GM10266 (cell line): Measurements from ENCODE around the gene NDC80.

Experiments used
- DNase-seq: peaks from one replicate; pipeline ENCODE4 v3.0.0; 2012; ENCODE audit errors: extremely low spot score
- TF ChIP-seq, protein P1 (sequence below): IDR thresholded peaks from 2 replicates; pipeline ENCODE4 v1.5.1; 2012; ENCODE audit warnings: mild to moderate bottlenecking, low read depth; ENCODE audit not compliant: control insufficient read depth, insufficient read depth; ENCODE audit errors: missing control alignments

NDC80 gene

DNA sequence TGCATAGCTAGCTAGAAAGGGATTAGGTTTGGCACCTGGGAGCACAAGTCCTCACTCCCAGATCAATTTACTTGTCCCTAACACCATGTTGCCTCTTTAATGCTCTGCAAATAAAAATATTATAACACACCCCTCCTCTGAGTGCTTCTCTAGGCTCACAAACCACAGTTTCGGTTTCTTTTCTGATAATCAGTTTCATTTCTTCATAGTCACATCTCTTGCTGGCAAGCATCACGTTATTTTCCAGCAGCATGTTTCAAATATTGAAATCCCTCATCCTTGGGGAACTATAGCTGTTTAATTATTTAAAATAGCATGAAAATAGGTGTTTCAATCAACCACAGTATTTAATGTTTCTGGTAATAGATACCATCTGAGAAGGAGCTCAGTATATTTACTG is 70.3 kb downstream of the NDC80 start:
- DNase-seq: peak; percentile 69
- TF ChIP-seq, protein P1, sequence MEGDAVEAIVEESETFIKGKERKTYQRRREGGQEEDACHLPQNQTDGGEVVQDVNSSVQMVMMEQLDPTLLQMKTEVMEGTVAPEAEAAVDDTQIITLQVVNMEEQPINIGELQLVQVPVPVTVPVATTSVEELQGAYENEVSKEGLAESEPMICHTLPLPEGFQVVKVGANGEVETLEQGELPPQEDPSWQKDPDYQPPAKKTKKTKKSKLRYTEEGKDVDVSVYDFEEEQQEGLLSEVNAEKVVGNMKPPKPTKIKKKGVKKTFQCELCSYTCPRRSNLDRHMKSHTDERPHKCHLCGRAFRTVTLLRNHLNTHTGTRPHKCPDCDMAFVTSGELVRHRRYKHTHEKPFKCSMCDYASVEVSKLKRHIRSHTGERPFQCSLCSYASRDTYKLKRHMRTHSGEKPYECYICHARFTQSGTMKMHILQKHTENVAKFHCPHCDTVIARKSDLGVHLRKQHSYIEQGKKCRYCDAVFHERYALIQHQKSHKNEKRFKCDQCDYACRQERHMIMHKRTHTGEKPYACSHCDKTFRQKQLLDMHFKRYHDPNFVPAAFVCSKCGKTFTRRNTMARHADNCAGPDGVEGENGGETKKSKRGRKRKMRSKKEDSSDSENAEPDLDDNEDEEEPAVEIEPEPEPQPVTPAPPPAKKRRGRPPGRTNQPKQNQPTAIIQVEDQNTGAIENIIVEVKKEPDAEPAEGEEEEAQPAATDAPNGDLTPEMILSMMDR: no peak

- DNase-seq: no peak
- TF ChIP-seq, protein P1: no peak
These were observed 71.4 kb downstream of the NDC80 start for GRCh38 chr18:2642771-2643170.

DNA sequence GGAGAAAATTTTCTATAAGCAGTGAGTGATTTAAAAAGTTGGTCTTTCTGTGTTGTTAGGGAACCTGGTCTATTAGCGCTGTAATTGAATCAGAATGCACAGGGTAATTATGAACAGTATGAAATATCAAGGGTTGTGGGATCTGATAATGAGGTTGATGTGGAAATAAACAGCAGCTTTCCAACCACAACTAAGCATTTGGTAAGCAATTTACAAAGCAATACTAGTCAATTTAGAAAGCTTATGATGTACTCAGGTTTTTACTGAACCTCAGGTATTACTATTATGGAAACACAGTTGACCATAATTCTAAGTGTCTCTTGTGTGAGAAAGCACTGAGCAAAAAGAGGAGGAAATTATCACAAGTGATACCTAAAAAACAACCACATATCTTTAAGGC is 73.2 kb downstream of the NDC80 start:
- DNase-seq: no peak
- TF ChIP-seq, protein P1: no peak

DNA sequence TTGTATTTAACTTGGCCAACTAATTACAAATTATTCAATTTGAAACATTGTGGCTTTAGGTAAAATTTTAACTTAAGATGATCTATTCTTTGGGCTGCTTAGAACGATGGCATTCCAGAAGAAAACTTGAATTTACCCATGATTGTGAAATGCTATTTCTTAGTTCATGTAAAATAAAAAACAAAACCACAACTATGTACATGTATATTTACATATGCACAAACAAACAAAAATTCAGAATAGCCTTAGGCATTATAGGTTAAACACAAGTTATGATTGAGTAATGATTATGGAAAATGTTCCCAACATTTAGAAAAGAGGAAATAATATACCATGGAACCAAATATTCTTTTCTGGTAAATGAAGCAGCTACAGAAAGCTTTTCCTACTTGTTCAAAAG is 80.6 kb downstream of the NDC80 start:
- DNase-seq: no peak

DNA sequence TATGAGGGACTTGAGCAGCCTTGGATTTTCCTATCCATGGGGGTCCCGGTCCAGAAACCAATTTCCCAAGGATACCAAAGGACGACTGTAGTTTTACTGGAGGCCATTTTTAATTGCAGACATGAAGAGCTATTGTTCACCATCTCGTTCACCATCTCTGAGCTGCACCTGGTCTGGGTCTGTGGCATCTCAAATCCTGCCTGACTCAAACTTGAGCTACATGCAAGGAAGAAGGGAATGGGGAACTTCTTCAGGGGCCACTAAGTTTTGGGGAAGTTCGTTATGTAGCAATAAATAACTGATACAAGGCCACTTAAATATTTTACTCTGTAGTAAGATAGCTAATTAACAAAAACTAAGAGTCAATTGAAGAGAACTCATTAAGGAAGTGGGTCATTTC is 82.1 kb downstream of the NDC80 start:
- no peak for DNase-seq
- TF ChIP-seq, protein P1: no peak

More for the DNA sequence above, 80.6 kb downstream of the NDC80 start:
- TF ChIP-seq, protein P1: no peak

DNA sequence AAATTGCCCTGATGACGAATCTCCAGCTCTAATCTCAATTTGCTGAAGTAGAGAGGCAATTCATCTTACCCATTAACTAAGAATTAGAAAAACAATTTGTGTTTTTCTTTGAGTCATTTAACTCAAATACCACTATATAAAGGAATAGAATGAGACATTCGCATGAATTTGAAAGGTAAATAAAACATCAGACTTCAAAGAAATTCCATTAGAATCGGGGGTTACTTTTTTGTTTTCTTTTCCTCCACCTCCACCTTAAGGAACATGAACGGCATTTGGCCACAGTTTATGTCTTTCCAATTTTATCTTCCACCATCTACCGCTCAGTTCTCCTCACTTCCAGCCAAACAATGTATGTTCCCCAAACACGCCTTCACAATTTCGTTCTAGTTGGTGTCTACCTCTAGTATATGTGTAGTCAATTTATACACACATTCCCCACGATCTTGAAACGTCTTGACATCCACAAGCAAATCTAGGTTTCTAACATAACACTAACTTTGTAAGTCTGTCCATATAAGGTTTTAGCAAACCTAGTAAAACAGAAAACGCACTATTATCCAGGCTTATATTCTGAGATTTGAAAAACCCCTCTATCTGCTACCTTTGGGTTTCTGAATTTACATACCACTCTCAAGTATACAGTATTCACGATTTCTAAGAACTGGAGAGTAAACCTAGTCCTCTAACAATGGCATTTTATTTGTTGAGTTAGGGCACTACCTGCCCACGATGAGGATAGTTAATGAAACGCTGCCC is 83.0 kb downstream of the NDC80 start:
- DNase-seq: no peak
- TF ChIP-seq, protein P1: no peak

DNA sequence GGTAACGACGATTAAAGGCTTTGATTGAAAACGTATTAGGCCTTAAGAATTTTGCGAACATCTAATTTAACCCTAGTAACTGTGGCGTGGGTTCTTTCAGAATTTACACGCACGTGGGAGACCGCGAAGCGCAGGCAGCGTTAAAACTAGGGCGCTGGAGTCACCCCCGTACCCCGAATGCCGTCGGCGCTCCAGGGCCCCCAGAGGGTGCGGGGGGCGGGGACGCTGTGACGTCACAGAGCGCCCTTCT is 83.5 kb downstream of the NDC80 start:
- TF ChIP-seq, protein P1: no peak
- DNase-seq: peak; percentile 74
